Measurements from ENCODE around the gene CYS1. TPM values are rescaled to one million over a fixed set of nuclear protein-coding genes. Genes with fewer than 3 reads are reported as not detected.

CYS1 gene
- total RNA-seq, 1 donor from 2014 or later: 3.7 TPM

DNA sequence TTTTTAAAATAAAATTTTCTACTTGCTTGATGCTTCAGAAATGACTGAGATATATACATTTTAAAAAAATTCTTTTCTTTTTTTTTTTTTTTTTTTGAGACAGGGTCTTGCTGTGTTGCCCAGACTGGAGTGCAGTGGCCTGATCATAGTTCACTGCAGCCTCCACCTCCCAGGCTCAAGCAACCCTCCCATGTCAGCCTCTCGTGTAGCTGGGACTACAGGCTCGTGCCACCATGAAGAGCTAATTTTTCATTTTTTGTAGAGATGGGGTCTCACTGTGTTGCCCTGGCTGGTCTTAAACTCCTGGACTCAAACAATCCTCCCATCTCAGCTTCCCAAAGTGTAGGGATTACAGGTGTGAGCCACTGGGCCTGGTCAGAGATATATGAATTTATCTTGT lies 12.9 kb downstream of the CYS1 start:
- no peaks in the 10 kb centered on the region for H4K20me1 ChIP-seq (ENCODE audit: insufficient read depth, low read length)
- TF ChIP-seq, protein P1, sequence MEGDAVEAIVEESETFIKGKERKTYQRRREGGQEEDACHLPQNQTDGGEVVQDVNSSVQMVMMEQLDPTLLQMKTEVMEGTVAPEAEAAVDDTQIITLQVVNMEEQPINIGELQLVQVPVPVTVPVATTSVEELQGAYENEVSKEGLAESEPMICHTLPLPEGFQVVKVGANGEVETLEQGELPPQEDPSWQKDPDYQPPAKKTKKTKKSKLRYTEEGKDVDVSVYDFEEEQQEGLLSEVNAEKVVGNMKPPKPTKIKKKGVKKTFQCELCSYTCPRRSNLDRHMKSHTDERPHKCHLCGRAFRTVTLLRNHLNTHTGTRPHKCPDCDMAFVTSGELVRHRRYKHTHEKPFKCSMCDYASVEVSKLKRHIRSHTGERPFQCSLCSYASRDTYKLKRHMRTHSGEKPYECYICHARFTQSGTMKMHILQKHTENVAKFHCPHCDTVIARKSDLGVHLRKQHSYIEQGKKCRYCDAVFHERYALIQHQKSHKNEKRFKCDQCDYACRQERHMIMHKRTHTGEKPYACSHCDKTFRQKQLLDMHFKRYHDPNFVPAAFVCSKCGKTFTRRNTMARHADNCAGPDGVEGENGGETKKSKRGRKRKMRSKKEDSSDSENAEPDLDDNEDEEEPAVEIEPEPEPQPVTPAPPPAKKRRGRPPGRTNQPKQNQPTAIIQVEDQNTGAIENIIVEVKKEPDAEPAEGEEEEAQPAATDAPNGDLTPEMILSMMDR (IDR thresholded peaks at IDR 0.05; ENCODE audit: insufficient read depth, low read depth, low read length): no peak
- no peak for TF ChIP-seq EZH2 (IDR thresholded peaks at IDR 0.05; ENCODE audit: insufficient read depth, low read length)
- H3K79me2 ChIP-seq (ENCODE audit: insufficient read depth, low read length): no peaks in the 10 kb centered on the region
- Mint-ChIP-seq H3K27me3 (ENCODE audit: low read depth, unreplicated experiment) (peaks cover 9% of the 10 kb centered on the region), H3K4me3 (ENCODE audit: unreplicated experiment) (no peak overlapping the region), H3K36me3 (ENCODE audit: low read depth, unreplicated experiment) (peaks cover 3% of the 10 kb centered on the region), H3K4me1 (ENCODE audit: low read depth, unreplicated experiment) (no peaks in the 10 kb centered on the region), H3K27ac (ENCODE audit: unreplicated experiment) (no peak overlapping the region), H3K9me3 (ENCODE audit: unreplicated experiment) (peaks cover 7% of the 10 kb centered on the region)
- no peak overlapping the region for H3K4me2 ChIP-seq (ENCODE audit: low read length)
- no peak overlapping the region for H3K9ac ChIP-seq (ENCODE audit: low read length)
- H3K36me3 ChIP-seq (ENCODE audit: insufficient read depth, low read length): no peaks in the 10 kb centered on the region
- H3K4me3 ChIP-seq (ENCODE audit: insufficient read depth, low read depth, low read length): no peak overlapping the region
- H2AFZ ChIP-seq (ENCODE audit: low read depth, low read length): no peak overlapping the region
- DNase-seq (ENCODE audit: low read depth): no peak
- no peak for FAIRE-seq
- H3K4me1 ChIP-seq (ENCODE audit: insufficient read depth, low read length): no peaks in the 10 kb centered on the region
- no peaks in the 10 kb centered on the region for H3K9me3 ChIP-seq (ENCODE audit: insufficient read depth, low read depth, low read length)
- H3K27ac ChIP-seq (ENCODE audit: low read depth, low read length): no peak overlapping the region
- H3K27me3 ChIP-seq (ENCODE audit: insufficient read depth, low read length): no peaks in the 10 kb centered on the region

DNA sequence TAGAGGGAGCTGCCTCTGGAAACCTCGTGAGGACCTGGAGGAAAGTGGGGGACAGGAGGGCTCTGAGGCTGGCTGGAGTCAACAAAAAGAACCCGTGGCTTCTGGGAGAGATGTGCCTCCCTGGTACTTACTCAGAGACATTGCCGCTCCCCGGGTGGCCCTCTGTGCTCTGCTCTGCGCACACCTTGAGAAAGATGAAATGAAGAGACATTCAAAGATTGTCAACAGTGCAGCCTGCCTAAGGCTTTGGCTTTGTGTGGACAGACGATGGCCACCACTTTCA lies 14.5 kb downstream of the CYS1 start:
- Histone ChIP-seq H3K36me3 (ENCODE audit: insufficient read depth, low read length) (no peaks in the 10 kb centered on the region), H3K4me2 (ENCODE audit: low read length) (no peak overlapping the region), H3K4me1 (ENCODE audit: insufficient read depth, low read length) (no peaks in the 10 kb centered on the region), H3K9me3 (ENCODE audit: insufficient read depth, low read depth, low read length) (no peaks in the 10 kb centered on the region), H3K9ac (ENCODE audit: low read length) (no peak overlapping the region), H3K79me2 (ENCODE audit: insufficient read depth, low read length) (no peaks in the 10 kb centered on the region), H3K27me3 (ENCODE audit: insufficient read depth, low read length) (no peaks in the 10 kb centered on the region), H4K20me1 (ENCODE audit: insufficient read depth, low read length) (no peaks in the 10 kb centered on the region), H3K4me3 (ENCODE audit: insufficient read depth, low read depth, low read length) (no peak overlapping the region), H3K27ac (ENCODE audit: low read depth, low read length) (no peak overlapping the region), H2AFZ (ENCODE audit: low read depth, low read length) (no peak overlapping the region)
- peaks cover 3% of the 10 kb centered on the region for H3K36me3 Mint-ChIP-seq (ENCODE audit: low read depth, unreplicated experiment)
- no peaks in the 10 kb centered on the region for H3K4me1 Mint-ChIP-seq (ENCODE audit: low read depth, unreplicated experiment)
- DNase-seq (ENCODE audit: low read depth) (no peak), FAIRE-seq (no peak)
- TF ChIP-seq EZH2 (IDR thresholded peaks at IDR 0.05; ENCODE audit: insufficient read depth, low read length): no peak
- TF ChIP-seq, protein P1 (IDR thresholded peaks at IDR 0.05; ENCODE audit: insufficient read depth, low read depth, low read length): no peak
- H3K27me3 Mint-ChIP-seq (ENCODE audit: low read depth, unreplicated experiment): peaks cover 15% of the 10 kb centered on the region
- peaks cover 7% of the 10 kb centered on the region for H3K9me3 Mint-ChIP-seq (ENCODE audit: unreplicated experiment)
- no peak overlapping the region for H3K27ac Mint-ChIP-seq (ENCODE audit: unreplicated experiment)
- no peak overlapping the region for H3K4me3 Mint-ChIP-seq (ENCODE audit: unreplicated experiment)

DNA sequence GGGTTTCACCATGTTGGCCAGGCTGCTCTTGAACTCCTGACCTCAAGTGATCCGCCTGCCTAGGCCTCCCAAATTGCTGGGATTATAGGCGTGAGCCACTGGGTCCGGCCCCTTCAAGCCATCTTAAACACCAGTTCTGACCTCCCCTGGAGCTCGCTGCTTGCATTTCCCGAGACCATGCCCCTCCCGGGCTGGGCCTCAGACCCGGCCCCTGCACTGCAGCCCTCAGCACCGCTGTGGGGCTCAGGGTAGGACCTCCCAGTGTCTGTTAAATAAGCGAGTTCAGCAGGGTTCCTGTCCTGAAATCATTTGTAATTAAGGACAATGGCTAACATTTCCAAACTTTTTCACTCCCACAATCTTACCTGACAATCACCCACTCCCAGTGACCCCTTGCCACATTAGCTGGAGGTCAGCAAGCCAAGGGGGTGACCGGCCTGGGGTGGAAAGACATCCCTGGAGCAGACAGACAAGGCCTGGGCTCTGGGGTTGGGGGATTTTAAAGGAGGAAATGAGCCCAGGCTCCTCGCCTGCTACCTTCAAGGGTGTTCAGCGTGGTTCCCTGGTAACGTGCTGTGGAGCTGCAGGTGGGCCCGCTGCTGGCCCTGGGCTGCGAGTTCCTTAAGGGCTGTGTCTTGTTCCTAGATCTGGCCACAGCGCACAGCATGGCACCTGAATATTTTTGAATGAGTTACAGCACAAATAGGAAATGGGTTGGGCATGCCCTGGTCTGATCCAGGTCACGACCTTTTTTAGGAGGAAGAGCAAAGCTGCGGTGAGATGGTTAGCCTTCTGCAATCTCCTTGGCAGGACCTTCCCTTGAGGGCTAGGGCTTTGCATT lies 15.1 kb downstream of the CYS1 start:
- H3K27ac Mint-ChIP-seq (ENCODE audit: unreplicated experiment): no peak overlapping the region
- peaks cover 3% of the 10 kb centered on the region for H3K36me3 Mint-ChIP-seq (ENCODE audit: low read depth, unreplicated experiment)

More for the DNA sequence above, 15.1 kb downstream of the CYS1 start:
- Histone ChIP-seq H3K9me3 (ENCODE audit: insufficient read depth, low read depth, low read length) (no peaks in the 10 kb centered on the region), H3K36me3 (ENCODE audit: insufficient read depth, low read length) (no peaks in the 10 kb centered on the region), H3K4me3 (ENCODE audit: insufficient read depth, low read depth, low read length) (no peak overlapping the region), H3K4me1 (ENCODE audit: insufficient read depth, low read length) (no peaks in the 10 kb centered on the region), H3K79me2 (ENCODE audit: insufficient read depth, low read length) (no peaks in the 10 kb centered on the region), H3K27ac (ENCODE audit: low read depth, low read length) (no peak overlapping the region), H3K9ac (ENCODE audit: low read length) (no peak overlapping the region), H3K4me2 (ENCODE audit: low read length) (no peak overlapping the region), H4K20me1 (ENCODE audit: insufficient read depth, low read length) (no peaks in the 10 kb centered on the region), H3K27me3 (ENCODE audit: insufficient read depth, low read length) (no peaks in the 10 kb centered on the region), H2AFZ (ENCODE audit: low read depth, low read length) (no peak overlapping the region)
- peaks cover 15% of the 10 kb centered on the region for H3K27me3 Mint-ChIP-seq (ENCODE audit: low read depth, unreplicated experiment)
- H3K9me3 Mint-ChIP-seq (ENCODE audit: unreplicated experiment): peaks cover 7% of the 10 kb centered on the region
- no peaks in the 10 kb centered on the region for H3K4me1 Mint-ChIP-seq (ENCODE audit: low read depth, unreplicated experiment)
- TF ChIP-seq, protein P1 (IDR thresholded peaks at IDR 0.05; ENCODE audit: insufficient read depth, low read depth, low read length): no peak
- no peak for TF ChIP-seq EZH2 (IDR thresholded peaks at IDR 0.05; ENCODE audit: insufficient read depth, low read length)
- no peak for FAIRE-seq
- DNase-seq (ENCODE audit: low read depth): no peak
- no peak overlapping the region for H3K4me3 Mint-ChIP-seq (ENCODE audit: unreplicated experiment)

Measured in astrocyte (in vitro differentiated cells and primary cell).